GM18909 (cell line): Measurements from ENCODE around the gene GABRA4.

ENCODE experiments used
- ATAC-seq: cut with Tn5 transposase; IDR thresholded peaks from one replicate; pipeline ENCODE4 v1.9.1; 2021; ENCODE audit warnings: mild to moderate bottlenecking; ENCODE audit not compliant: unreplicated experiment, poor library complexity

Gene GABRA4

GRCh38 chr4:46934726-46935125, 58.7 kb downstream of the GABRA4 start:
- no peak for ATAC-seq

GRCh38 chr4:46933686-46934085, 59.7 kb downstream of the GABRA4 start:
- no peak for ATAC-seq

- ATAC-seq, result peak; percentile 81
Measured at GRCh38 chr4:46931981-46932380, 61.4 kb downstream of the GABRA4 start.

GRCh38 chr4:46930891-46931290, 62.5 kb downstream of the GABRA4 start:
- no peak for ATAC-seq

- ATAC-seq, result no peak
Measured at GRCh38 chr4:46927201-46927600, 66.2 kb downstream of the GABRA4 start.

- no peak for ATAC-seq
Measured at GRCh38 chr4:46924789-46925529, 68.4 kb downstream of the GABRA4 start.

GRCh38 chr4:46922205-46922604, 71.2 kb downstream of the GABRA4 start:
- ATAC-seq, result no peak

- ATAC-seq, result no peak
Measured at GRCh38 chr4:46909078-46909477, 84.3 kb downstream of the GABRA4 start, which contains the start of gene COX7B2. TSS of gene COX7B2 (minus strand) at chr4:46909245. CDS start at chr4:46735192, 174,053 bp downstream.

- no peak for ATAC-seq
Measured at GRCh38 chr4:46908148-46908547, 85.2 kb downstream of the GABRA4 start.

GRCh38 chr4:46900082-46900481, 93.3 kb downstream of the GABRA4 start:
- no peak for ATAC-seq

GRCh38 chr4:46894826-46895225, 98.6 kb downstream of the GABRA4 start:
- no peak for ATAC-seq

GRCh38 chr4:46890056-46890455, 103.3 kb downstream of the GABRA4 start:
- no peak for ATAC-seq

GRCh38 chr4:46889410-46889809, 104.0 kb downstream of the GABRA4 start:
- ATAC-seq, result no peak

GRCh38 chr4:46886711-46887110, 106.7 kb downstream of the GABRA4 start:
- no peak for ATAC-seq

- ATAC-seq, result no peak
Measured at GRCh38 chr4:46878641-46879040, 114.7 kb downstream of the GABRA4 start.

- ATAC-seq, result no peak
Measured at GRCh38 chr4:46874811-46875210, 118.6 kb downstream of the GABRA4 start.

- ATAC-seq, result no peak
Measured at GRCh38 chr4:46870411-46870810, 123.0 kb downstream of the GABRA4 start.
